Measurements from ENCODE around the gene ATG7.
"Not testable (repeated sequence)": the region's sequence is repeated elsewhere in the genome, so short reads cannot be mapped to it uniquely, and the experiment has no call there.

ATG7 gene

DNA sequence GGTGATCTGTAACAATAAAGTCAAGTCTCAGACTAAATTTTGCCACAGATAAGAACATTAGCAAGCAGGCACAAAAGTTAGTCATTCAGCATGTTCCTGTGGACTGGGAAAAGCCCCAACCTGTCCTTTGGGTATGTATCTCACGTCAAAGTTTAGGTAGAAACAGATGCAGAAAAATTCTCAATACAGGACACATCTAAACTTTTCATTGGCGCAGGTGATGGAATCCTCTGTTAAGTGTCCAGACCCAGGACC, 120.6 kb downstream of the ATG7 start:
- DNase-seq (ENCODE audit: insufficient read length) (no peak), FAIRE-seq (no peak)
- TF ChIP-seq POLR2AphosphoS5 (IDR thresholded peaks at IDR 0.05; ENCODE audit: low read depth, low read length) (no peak), TAF1 (IDR thresholded peaks at IDR 0.05; ENCODE audit: borderline replicate concordance, low read depth, low read length) (no peak), POLR2A (IDR thresholded peaks at IDR 0.05; ENCODE audit: low read depth, low read length) (no peak)

DNA sequence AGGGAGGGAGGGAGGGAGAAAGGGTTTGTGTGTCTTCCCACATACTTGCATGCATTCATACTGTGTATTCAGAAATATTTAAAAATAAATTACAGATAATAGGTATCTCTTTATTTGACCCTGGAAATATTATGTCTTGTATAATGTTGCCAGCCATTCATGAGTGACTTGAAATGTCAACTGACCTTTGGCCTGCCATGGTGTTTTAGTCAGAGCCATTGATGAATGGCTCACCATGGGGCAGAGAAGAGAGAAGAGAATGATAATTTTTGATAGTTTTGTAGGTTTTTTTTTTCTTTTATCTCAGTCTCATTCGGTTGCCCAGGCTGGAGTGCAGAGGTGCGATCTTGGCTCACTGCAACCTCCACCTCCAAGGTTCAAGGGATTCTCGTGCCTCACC, 121.2 kb downstream of the ATG7 start:
- DNase-seq (ENCODE audit: insufficient read length) (no peak), FAIRE-seq (no peak)
- TF ChIP-seq POLR2A (IDR thresholded peaks at IDR 0.05; ENCODE audit: low read depth, low read length) (no peak), TAF1 (IDR thresholded peaks at IDR 0.05; ENCODE audit: borderline replicate concordance, low read depth, low read length) (no peak)

DNA sequence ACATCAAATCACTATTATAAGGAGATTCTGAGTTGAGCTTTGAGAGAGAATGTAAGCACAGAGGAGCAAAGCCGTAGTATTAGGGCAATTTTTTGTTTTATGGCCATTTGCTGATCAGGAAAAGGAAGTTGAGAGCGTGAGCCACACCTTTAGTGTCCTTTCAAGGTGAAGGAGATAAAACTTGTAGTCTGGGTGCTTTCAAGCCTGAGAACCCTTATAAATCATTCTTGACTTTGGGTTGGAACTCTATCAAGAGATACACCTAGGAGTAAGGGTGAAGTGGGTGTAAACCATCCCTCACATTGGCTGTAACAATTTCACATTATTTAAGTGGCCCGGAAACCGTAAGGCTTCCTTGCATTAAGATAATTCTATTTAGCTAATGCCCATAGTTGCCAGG, 122.2 kb downstream of the ATG7 start:
- TF ChIP-seq POLR2A (IDR thresholded peaks at IDR 0.05; ENCODE audit: low read depth, low read length), result no peak
- no peak for TF ChIP-seq POLR2AphosphoS5 (IDR thresholded peaks at IDR 0.05; ENCODE audit: low read depth, low read length)
- no peak for TF ChIP-seq TAF1 (IDR thresholded peaks at IDR 0.05; ENCODE audit: borderline replicate concordance, low read depth, low read length)
- DNase-seq (ENCODE audit: insufficient read length) (no peak), FAIRE-seq (no peak)

DNA sequence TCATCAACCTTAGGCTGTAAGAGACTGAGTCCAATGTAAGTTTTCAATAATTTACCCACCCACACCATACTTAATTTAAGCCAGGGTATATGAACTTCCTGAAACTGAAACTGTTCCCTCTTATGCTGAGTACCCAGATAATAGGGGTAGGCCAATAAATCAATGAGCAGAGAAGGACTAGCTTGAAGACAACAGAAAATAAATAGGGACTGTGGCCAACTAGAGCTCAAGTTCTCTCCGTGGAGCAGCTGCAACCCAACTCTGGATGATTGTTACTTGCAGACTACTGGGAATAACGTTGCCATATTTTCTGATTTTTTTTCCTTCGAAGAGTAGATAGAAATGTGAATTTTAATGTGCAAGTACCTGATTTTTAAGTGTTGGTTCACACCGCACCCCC, 128.0 kb downstream of the ATG7 start:
- FAIRE-seq (no peak), DNase-seq (ENCODE audit: insufficient read length) (no peak)
- TF ChIP-seq POLR2A (IDR thresholded peaks at IDR 0.05; ENCODE audit: low read depth, low read length) (no peak), TAF1 (IDR thresholded peaks at IDR 0.05; ENCODE audit: borderline replicate concordance, low read depth, low read length) (no peak), POLR2AphosphoS5 (IDR thresholded peaks at IDR 0.05; ENCODE audit: low read depth, low read length) (no peak)

DNA sequence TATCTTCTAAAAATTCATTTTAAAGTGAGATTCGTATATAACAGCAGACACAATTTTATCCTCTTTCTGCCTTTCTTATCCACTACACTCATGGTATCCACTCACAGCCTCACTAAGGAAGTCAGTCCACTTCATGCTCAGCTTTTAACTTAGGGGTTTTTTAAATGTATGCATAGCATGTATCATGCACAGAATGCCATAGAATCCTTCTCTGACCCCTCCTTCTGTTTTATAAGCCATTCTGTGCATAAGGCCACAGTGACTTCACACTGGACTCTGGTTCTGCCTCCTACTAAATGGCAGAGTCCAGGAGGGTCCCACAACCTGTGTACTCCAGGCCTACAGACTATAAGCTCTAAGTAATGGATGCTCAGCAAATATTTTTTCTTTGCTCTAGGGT, 129.2 kb downstream of the ATG7 start:
- DNase-seq (ENCODE audit: insufficient read length) (no peak), FAIRE-seq (no peak)
- TF ChIP-seq POLR2AphosphoS5 (IDR thresholded peaks at IDR 0.05; ENCODE audit: low read depth, low read length) (no peak), TAF1 (IDR thresholded peaks at IDR 0.05; ENCODE audit: borderline replicate concordance, low read depth, low read length) (no peak), POLR2A (IDR thresholded peaks at IDR 0.05; ENCODE audit: low read depth, low read length) (no peak)

DNA sequence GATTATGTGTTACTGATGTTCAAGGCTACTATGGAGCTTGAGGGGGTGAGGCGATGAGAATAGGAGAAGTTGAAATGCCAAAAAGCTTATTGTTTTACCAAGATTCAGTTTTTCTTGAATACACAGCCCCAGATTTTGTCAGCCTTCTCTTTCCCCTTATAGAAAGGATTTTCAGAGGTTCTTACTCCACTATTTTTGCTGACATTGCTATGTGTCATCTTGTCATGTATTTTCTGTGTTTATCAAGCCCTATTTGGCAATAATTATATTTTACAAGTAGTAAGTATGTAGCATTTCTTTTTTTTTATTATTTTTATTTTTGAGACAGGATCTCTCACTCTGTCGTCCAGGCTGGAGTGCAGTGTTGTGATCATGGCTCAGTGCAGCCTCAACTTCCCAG, 133.1 kb downstream of the ATG7 start:
- DNase-seq (ENCODE audit: insufficient read length), result no peak
- TF ChIP-seq POLR2A (IDR thresholded peaks at IDR 0.05; ENCODE audit: low read depth, low read length) (no peak), TAF1 (IDR thresholded peaks at IDR 0.05; ENCODE audit: borderline replicate concordance, low read depth, low read length) (no peak), POLR2AphosphoS5 (IDR thresholded peaks at IDR 0.05; ENCODE audit: low read depth, low read length) (no peak)
- no peak for FAIRE-seq

DNA sequence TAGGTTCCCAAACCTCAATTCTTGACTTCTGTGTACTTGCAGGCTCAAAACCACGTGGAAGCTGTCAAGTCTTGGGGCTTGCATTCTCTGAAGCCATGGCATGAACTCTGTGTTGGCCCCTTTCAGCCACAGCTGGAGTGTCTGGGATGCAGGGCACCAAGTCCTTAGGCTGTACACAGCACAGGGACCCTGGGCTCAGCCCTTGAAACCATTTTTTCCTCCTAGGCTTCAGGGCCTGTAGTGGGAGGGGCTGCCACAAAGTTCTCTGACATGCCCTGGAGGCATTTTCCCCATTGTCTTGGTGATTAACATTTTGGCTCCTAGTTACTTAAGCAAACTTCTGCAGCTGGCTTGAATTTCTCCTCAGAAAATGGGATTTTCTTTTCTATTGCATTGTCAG, 135.4 kb downstream of the ATG7 start:
- FAIRE-seq (no peak), DNase-seq (ENCODE audit: insufficient read length) (no peak)
- TF ChIP-seq TAF1 (IDR thresholded peaks at IDR 0.05; ENCODE audit: borderline replicate concordance, low read depth, low read length) (no peak), POLR2AphosphoS5 (IDR thresholded peaks at IDR 0.05; ENCODE audit: low read depth, low read length) (no peak), POLR2A (IDR thresholded peaks at IDR 0.05; ENCODE audit: low read depth, low read length) (no peak)

DNA sequence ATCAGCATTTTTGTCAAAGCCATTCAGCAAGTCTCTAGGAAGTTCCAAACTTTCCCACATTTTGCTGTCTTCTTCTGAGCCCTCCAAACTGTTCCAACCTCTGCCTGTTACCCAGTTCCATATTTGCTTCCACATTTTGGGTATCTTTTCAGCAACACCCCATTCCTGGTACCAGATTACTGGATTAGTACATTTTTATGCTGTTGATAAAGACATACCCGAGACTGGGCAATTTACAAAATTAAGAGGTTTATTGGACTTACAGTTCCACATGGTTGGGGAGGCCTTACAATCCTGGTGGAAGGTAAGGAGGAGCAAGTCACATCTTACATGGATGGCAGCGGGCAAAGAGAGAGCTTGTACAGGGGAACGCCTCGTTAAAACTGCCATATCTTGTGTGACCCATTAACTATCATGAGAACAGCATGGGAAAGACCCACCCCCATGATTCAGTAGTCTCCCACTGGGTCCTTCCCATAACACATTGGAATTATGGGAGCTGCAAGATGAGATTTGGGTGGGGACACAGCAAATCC, 136.2 kb downstream of the ATG7 start:
- not testable (repeated sequence) for FAIRE-seq; DNase-seq (ENCODE audit: insufficient read length)

DNA sequence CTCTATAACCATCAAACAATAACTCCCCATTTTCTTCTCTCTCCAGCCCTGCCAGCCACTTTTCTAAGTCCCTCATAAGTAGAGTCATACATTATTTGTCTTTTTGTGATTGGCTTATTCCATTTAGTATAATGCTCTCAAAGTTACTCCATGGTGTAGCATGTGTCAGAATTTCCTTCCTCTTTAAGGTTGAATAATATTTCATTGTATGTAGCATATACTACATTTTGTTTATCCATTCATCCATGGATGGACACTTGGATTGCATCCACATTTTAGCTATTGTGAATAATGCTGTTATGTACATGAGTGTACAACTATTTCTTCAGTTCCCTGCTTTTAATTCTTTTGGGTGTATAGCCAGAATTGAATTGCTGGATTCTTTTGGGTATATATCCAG, 138.4 kb downstream of the ATG7 start:
- TF ChIP-seq POLR2AphosphoS5 (IDR thresholded peaks at IDR 0.05; ENCODE audit: low read depth, low read length) (no peak), POLR2A (IDR thresholded peaks at IDR 0.05; ENCODE audit: low read depth, low read length) (no peak), TAF1 (IDR thresholded peaks at IDR 0.05; ENCODE audit: borderline replicate concordance, low read depth, low read length) (no peak)
- FAIRE-seq (no peak), DNase-seq (ENCODE audit: insufficient read length) (no peak)

DNA sequence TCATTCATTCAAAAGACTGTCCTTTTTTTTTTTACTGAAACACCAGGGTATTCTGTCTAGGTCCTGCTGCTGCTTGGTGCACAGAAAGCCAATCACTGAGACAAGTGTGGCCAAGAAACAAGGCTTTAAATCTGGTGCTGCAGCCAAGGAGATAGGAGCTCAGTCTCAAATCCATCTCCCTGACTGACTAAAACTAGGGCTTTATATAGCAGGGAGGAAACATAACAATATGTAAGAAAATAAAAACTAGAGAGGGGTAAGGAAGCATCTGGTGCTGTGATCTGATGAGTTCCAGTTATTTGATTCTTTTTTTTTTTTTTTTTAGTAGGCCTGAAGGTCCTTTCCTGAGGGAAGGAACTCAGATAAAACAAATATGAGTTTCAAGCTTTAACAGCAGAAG, 139.8 kb downstream of the ATG7 start:
- no peak for FAIRE-seq
- TF ChIP-seq POLR2AphosphoS5 (IDR thresholded peaks at IDR 0.05; ENCODE audit: low read depth, low read length), result no peak
- no peak for TF ChIP-seq TAF1 (IDR thresholded peaks at IDR 0.05; ENCODE audit: borderline replicate concordance, low read depth, low read length)
- TF ChIP-seq POLR2A (IDR thresholded peaks at IDR 0.05; ENCODE audit: low read depth, low read length), result no peak
- DNase-seq (ENCODE audit: insufficient read length), result no peak

DNA sequence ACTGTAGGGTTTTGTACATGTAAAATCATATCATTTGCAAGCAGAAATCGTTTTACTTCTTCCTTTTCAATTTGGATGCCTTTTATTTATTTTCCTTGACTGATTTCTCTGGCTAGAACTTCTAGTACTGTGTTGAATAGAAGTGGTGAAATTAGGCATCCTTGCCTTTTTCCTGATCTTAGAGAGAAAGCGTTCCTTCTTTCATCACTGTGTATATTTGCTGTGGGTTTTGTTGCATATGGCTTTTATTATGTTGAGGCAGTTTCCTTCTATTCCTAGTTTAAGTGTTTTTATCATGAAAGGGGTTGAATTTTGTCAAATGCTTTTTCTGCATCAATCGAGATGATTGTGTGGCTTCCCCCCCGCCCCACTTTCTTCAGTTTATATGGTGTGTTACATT, 140.9 kb downstream of the ATG7 start:
- FAIRE-seq, result no peak
- no peak for TF ChIP-seq POLR2AphosphoS5 (IDR thresholded peaks at IDR 0.05; ENCODE audit: low read depth, low read length)
- TF ChIP-seq TAF1 (IDR thresholded peaks at IDR 0.05; ENCODE audit: borderline replicate concordance, low read depth, low read length), result no peak
- no peak for TF ChIP-seq POLR2A (IDR thresholded peaks at IDR 0.05; ENCODE audit: low read depth, low read length)
- DNase-seq (ENCODE audit: insufficient read length), result no peak

DNA sequence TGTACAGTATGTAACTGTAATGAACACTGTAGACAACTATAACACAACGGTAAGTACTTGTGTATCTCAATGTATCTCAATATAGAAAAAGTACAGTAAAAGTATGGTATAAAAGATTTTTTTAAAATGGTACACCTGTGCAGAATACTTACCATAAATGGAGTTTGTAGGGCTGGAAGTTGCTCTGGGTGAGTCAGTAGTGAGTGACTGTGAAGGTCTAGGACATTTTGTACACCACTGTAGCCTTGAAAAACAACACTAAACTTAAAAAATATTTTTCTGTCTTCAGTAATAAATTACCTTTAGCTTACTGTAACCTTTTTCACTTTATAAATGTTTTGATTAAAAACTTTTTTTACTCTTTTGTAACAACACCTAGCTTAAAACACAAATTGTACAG, 142.9 kb downstream of the ATG7 start:
- FAIRE-seq, result no peak
- no peak for DNase-seq (ENCODE audit: insufficient read length)
- TF ChIP-seq POLR2A (IDR thresholded peaks at IDR 0.05; ENCODE audit: low read depth, low read length), result no peak
- TF ChIP-seq POLR2AphosphoS5 (IDR thresholded peaks at IDR 0.05; ENCODE audit: low read depth, low read length), result no peak
- no peak for TF ChIP-seq TAF1 (IDR thresholded peaks at IDR 0.05; ENCODE audit: borderline replicate concordance, low read depth, low read length)

DNA sequence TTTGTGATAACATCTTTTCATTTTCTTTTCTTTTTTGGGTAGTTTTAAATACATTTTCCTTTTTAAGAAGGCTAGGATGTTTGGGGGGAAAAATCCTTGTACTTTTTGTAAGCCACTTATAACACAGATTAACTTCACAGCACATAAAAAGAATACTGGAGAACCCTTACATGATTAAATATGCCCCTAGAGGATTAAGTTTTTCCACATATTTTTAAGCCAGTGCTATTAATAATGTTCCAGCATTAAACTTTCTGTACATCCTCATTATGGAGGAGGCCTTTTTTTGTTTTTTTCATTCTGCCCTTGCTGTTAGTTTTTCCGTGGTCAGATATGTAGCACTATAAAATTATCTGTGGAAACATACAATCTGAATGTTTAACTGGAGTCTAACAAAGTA, 147.9 kb downstream of the ATG7 start:
- TF ChIP-seq TAF1 (IDR thresholded peaks at IDR 0.05; ENCODE audit: borderline replicate concordance, low read depth, low read length), result no peak
- TF ChIP-seq POLR2A (IDR thresholded peaks at IDR 0.05; ENCODE audit: low read depth, low read length), result no peak
- TF ChIP-seq POLR2AphosphoS5 (IDR thresholded peaks at IDR 0.05; ENCODE audit: low read depth, low read length), result no peak
- DNase-seq (ENCODE audit: insufficient read length) (no peak), FAIRE-seq (no peak)

Measured in GM12892 (cell line).